Stomach (tissue), 9 donors: Measurements from ENCODE around the gene ETFB. TPM values are rescaled to one million over a fixed set of nuclear protein-coding genes. Genes with fewer than 3 reads are reported as not detected.

Source experiments
- DNase-seq, 2 donors: peaks; one replicate each; pipeline versions ENCODE4 v3.0.0 to v3.0.0-alpha.2; 2013 to 2019
- H3K27ac ChIP-seq, 5 donors: fragments of 200-600 bp in 4 of 5; sonication (generic) in 4 of 5; one replicate each; pipeline ENCODE4 v1.5.1; 2013 to 2019; ENCODE audit warnings: mild to moderate bottlenecking in 1 of 5, moderate library complexity in 1 of 5
- H3K27me3 ChIP-seq, 3 donors: fragments of 200-600 bp; sonication (generic); one replicate each; pipeline ENCODE4 v1.5.1; 2017 to 2019; ENCODE audit warnings: mixed run types in 1 of 3
- H3K36me3 ChIP-seq, 4 donors: fragments of 200-600 bp; sonication (generic); 1 replicate in 3 of 4; 2 replicates in 1 of 4; pipeline ENCODE4 v1.5.1; 2016 to 2019
- H3K4me1 ChIP-seq, 4 donors: fragments of 200-600 bp; sonication (generic); one replicate each; pipeline ENCODE4 v1.5.1; 2016 to 2019
- H3K4me3 ChIP-seq, 4 donors: fragments of 200-600 bp; sonication (generic) in 3 of 4; one replicate each; pipeline ENCODE4 v1.5.1; 2016 to 2019; ENCODE audit warnings: mild to moderate bottlenecking in 1 of 4
- H3K9me3 ChIP-seq, 4 donors: fragments of 200-600 bp; sonication (generic); one replicate each; pipeline ENCODE4 v1.5.1; 2016 to 2019
- CTCF ChIP-seq, 7 experiments: fragments of 450-650 bp in 4 of 7; fragments of 200-600 bp in 3 of 7; sonication (generic) in 3 of 7; IDR thresholded peaks; one replicate each; pipeline ENCODE4 v1.5.1; 2016 to 2019; ENCODE audit warnings: antibody characterized with exemption in 7 of 7, control low read depth in 2 of 7, mild to moderate bottlenecking in 1 of 7
- EP300 ChIP-seq: sonication (generic); formaldehyde crosslinking; IDR thresholded peaks from one replicate; pipeline ENCODE4 v1.6.1; 2017; ENCODE audit warnings: antibody characterized with exemption
- POLR2A ChIP-seq, 4 donors: fragments of 450-650 bp; IDR thresholded peaks; one replicate each; pipeline ENCODE4 v1.6.1; 2016; ENCODE audit warnings: antibody characterized with exemption in 4 of 4, control low read depth in 2 of 4, mild to moderate bottlenecking in 1 of 4, moderate library complexity in 1 of 4
- POLR2AphosphoS5 ChIP-seq, 3 donors: sonication (generic); formaldehyde crosslinking; IDR thresholded peaks; one replicate each; pipeline ENCODE4 v1.6.1; 2016; ENCODE audit warnings: antibody characterized with exemption in 3 of 3
- WGBS, 5 donors: extraction: QIAGEN DNeasy Blood & Tissue Kit in 3 of 5; methylation state at CpG; one replicate each; pipeline versions ENCODE4 v1.1.5 to v1.1.7; 2013 to 2018; 5-methylcytosine and 5-hydroxymethylcytosine counted together
- intact Hi-C: fragments of 100-400 bp; cut with DNase I; formaldehyde crosslinking; loops from one replicate; pipeline ENCODE4 v1.15.1; 2023; ENCODE audit warnings: low total_unique reads
- polyA plus RNA-seq, 3 donors: library from polyadenylated mRNA; stranded (reverse); fragments of 200-250 nt; gene quantifications; one replicate each; pipeline ENCODE4 v1.2.3, GENCODE V29; 2013
- total RNA-seq, 5 donors: library from RNA; depleted of rRNA; stranded (reverse); fragments of >200 nt; gene quantifications; one replicate each; pipeline versions ENCODE4 v1.1.0 to v1.2.3, GENCODE V29; 2014 to 2016
- donor health status: healthy with polysubstance abuse.
- donor health status: Bipolar disorder and iron deficiency.
- donor health status: healthy.

The ETFB gene
- total and polyA plus RNA-seq, 8 donors: 1.2 to 211 (median 105) TPM

DNA sequence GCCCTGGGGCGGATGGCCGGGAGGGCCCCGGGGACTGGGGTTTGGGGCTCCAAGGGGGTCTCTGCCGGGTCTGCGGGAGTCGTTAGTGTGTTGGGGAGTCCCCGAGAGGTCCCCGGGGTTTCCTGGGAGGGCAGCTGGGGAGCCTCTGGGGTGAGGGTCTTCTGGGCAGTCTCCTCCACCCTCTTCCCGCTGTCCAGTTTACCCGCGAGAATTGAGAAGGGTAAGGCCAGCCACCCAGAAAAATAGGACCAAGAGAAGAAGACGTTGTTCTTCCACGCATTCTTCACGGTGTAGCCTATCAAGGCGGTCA is 1.0 kb upstream of the ETFB start:
- Histone ChIP-seq H3K9me3 (no peaks in the 10 kb centered on the region), H3K27me3 (no peaks in the 10 kb centered on the region), H3K4me1 (peaks cover 14 to 53% (median 48%) of the 10 kb centered on the region in 4 donors), H3K4me3 (peak overlapping the region; percentile 72 to 85 (median 77)), H3K27ac (peak overlapping the region; percentile 84 to 98 (median 93)), H3K36me3 (no peaks in the 10 kb centered on the region)
- WGBS, 5 donors: 0 to 2% (median 1%) methylated on average over 10 to 15 of the region's 15 CpGs
- TF ChIP-seq CTCF (IDR thresholded peaks at IDR 0.05) (no peak), POLR2AphosphoS5 (IDR thresholded peaks at IDR 0.05) (peak in 2 of 3 donors; percentile 97 to 98), POLR2A (IDR thresholded peaks at IDR 0.05) (peak in 2 of 4 donors; percentile 17 to 76)
- no peak for DNase-seq
- intact Hi-C loops: no loop called here

- peaks cover 14 to 53% (median 50%) of the 10 kb centered on the region in 4 donors for H3K4me1 ChIP-seq
- H3K4me3 ChIP-seq: peak overlapping the region; percentile 72 to 85 (median 77)
- H3K9me3 ChIP-seq: no peaks in the 10 kb centered on the region
- H3K27ac ChIP-seq: peak overlapping the region; percentile 85 to 98 (median 93)
- TF ChIP-seq POLR2A (IDR thresholded peaks at IDR 0.05) (peak in 1 of 4 donors; percentile 83), EP300 (no peak), POLR2AphosphoS5 (IDR thresholded peaks at IDR 0.05) (peak; percentile 88 to 98 (median 94))
- intact Hi-C loops: no loop called here
- no peaks in the 10 kb centered on the region for H3K27me3 ChIP-seq
- DNase-seq: peak; percentile 98 to 99
- 0 to 1% (median 1%) methylated on average over 46 to 54 of the region's 54 CpGs for WGBS, 5 donors
- H3K36me3 ChIP-seq: no peaks in the 10 kb centered on the region
Observed at GRCh38 chr19:51366389-51367254, 434 bp upstream of the ETFB start.

DNA sequence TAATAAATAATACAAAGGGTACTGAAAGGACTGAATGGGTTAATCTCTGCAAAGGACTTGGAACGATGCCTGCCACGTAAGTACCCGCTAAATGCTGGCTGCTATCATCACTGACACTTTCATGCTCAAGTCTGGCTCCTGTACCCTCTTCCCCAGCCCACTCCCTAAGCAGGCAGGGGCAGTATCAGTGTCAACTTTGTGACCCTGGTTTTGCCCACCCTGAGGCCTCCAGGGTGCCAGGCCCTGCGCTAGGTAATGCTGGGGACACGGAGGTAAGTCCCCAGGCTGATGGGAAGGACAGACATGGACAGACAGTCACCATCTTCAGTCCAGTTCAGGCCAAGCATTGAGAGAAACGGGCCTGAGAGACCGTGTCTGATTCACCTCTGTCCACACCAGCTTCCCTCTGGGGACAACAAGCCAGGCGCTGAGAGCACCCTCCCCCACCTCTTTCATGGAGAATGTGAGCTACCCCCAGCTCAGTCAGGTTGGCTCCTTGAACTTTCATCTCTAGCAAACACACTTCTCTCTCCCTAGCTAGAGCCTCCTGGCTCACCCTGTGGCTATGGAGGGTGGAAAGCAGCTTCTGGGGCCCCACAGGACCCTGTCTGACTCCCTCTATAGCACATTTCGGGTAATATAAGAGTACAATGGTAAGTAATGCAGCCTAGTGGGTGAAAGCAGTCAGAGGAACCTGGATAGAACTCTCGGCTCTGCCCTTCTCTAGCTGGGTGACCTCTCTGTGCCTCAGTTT is 800 bp downstream of the ETFB start:
- Histone ChIP-seq H3K4me3 (peak overlapping the region; percentile 72 to 85 (median 77)), H3K36me3 (no peaks in the 10 kb centered on the region), H3K27me3 (no peaks in the 10 kb centered on the region), H3K4me1 (peaks cover 14 to 53% (median 50%) of the 10 kb centered on the region in 4 donors), H3K27ac (peak overlapping the region; percentile 85 to 98 (median 93)), H3K9me3 (no peaks in the 10 kb centered on the region)
- intact Hi-C loops: no loop called here
- no peak for TF ChIP-seq CTCF (IDR thresholded peaks at IDR 0.05)
- no peak for TF ChIP-seq POLR2A (IDR thresholded peaks at IDR 0.05)
- no peak for TF ChIP-seq EP300
- no peak for TF ChIP-seq POLR2AphosphoS5 (IDR thresholded peaks at IDR 0.05)
- peak; percentile 29 to 74 for DNase-seq
- 6 to 17% (median 12%) methylated on average over 9 to 10 of the region's 10 CpGs for WGBS, 5 donors

GRCh38 chr19:51364200-51365106 is 1.7 kb downstream of the ETFB start:
- Histone ChIP-seq H3K27me3 (no peaks in the 10 kb centered on the region), H3K4me1 (peaks cover 14 to 53% (median 50%) of the 10 kb centered on the region in 4 donors), H3K4me3 (peak overlapping the region in 1 of 4 donors; percentile 81), H3K27ac (peak overlapping the region in 3 of 5 donors; percentile 2 to 96 (median 22)), H3K36me3 (no peaks in the 10 kb centered on the region), H3K9me3 (no peaks in the 10 kb centered on the region)
- WGBS, 5 donors: 79 to 92% (median 89%) methylated on average over 15 of the region's 15 CpGs
- TF ChIP-seq POLR2AphosphoS5 (IDR thresholded peaks at IDR 0.05) (no peak), POLR2A (IDR thresholded peaks at IDR 0.05) (no peak), EP300 (no peak), CTCF (IDR thresholded peaks at IDR 0.05) (no peak)
- intact Hi-C loops: no loop called here
- no peak for DNase-seq
